BE2C (cell line): Measurements from ENCODE around the gene NRP1.

Experiments
- DNase-seq: peaks from one replicate; pipeline ENCODE4 v3.0.0-alpha.2; 2020
- H3K27me3 ChIP-seq: fragments of 250-450 bp; sonication (Bioruptor Pico); 2 replicates; pipeline ENCODE4 v1.5.1; 2020; ENCODE audit warnings: mild to moderate bottlenecking
- H3K36me3 ChIP-seq: fragments of 250-450 bp; sonication (Bioruptor Pico); 2 replicates; pipeline ENCODE4 v1.5.1; 2020; ENCODE audit warnings: mild to moderate bottlenecking
- H3K4me1 ChIP-seq: fragments of 250-450 bp; sonication (Bioruptor Pico); 2 replicates; pipeline ENCODE4 v1.5.1; 2020
- H3K4me3 ChIP-seq: 2 replicates; pipeline ENCODE4 v1.5.1; 2011; ENCODE audit warnings: low read depth, low read length
- H3K9me3 ChIP-seq: fragments of 250-450 bp; sonication (Bioruptor Pico); 2 replicates; pipeline ENCODE4 v1.5.1; 2020
- TF ChIP-seq, protein P1 (sequence below): IDR thresholded peaks from 2 replicates; pipeline ENCODE4 v1.5.1; 2012; ENCODE audit warnings: mild to moderate bottlenecking, low read depth, low read length

NRP1 gene

DNA sequence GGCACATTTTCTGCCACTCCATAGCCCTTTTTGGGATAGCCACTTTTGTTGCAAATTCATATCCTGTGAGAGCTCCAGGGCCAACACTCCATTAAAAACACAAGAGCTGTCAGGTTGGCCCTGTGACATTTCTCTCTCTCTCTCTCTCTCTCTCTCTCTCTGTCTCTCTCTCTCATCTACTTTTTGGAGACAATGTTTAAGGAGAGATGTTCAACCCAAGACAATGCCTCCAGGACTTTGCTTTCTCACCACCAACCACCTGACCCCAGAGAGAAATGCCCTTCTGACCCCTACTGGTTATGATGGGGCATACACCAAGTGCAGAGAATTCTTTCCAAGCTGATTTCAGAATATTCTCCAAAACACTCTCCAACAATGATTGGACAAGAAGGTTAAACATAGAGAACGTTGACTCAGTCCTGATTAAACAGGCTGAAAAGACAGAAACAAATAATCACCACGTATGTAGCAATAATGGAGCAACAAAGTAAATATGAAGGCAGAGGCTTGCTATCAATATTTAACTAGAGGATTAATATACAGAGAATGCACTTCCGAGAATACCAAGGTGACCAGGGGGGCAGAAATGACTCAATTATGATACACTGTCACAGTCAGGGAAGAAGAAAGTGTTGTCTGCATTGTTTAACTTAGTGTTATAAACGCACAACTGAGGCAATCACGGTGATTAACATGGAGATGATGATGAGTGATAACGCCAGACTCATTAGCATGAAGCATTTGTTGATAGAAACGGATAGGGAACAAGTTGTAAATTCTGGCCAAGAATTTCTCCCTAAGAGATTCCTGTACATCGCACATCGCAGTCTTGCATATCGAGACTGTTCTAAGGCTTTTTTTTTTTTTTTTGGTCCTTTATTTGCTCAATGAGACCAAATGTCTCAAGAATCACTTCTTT lies 178.5 kb downstream of the NRP1 start:
- H3K4me3 ChIP-seq: no peak overlapping the region

DNA sequence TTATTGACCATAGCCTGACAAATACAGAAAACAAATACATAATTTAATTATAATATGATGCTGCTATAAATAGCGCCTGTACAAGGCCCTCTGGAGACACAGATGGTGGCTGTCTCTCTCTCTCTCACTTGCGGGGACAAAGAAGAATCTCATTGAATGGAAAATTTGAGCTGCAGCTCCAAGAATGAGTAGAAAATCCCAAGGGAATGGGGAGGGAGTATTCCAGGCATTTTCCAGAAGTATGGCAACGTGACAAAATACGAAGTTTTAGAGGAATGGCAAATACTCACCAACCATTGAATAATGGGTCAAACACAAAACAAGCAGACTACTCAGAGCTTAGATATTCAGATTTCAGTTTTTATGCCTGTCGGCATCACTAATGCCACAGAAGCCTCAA lies 179.9 kb downstream of the NRP1 start:
- DNase-seq: no peak
- Histone ChIP-seq H3K9me3 (no peaks in the 10 kb centered on the region), H3K36me3 (no peaks in the 10 kb centered on the region), H3K27me3 (no peaks in the 10 kb centered on the region), H3K4me1 (no peaks in the 10 kb centered on the region), H3K4me3 (no peak overlapping the region)
- TF ChIP-seq, protein P1, sequence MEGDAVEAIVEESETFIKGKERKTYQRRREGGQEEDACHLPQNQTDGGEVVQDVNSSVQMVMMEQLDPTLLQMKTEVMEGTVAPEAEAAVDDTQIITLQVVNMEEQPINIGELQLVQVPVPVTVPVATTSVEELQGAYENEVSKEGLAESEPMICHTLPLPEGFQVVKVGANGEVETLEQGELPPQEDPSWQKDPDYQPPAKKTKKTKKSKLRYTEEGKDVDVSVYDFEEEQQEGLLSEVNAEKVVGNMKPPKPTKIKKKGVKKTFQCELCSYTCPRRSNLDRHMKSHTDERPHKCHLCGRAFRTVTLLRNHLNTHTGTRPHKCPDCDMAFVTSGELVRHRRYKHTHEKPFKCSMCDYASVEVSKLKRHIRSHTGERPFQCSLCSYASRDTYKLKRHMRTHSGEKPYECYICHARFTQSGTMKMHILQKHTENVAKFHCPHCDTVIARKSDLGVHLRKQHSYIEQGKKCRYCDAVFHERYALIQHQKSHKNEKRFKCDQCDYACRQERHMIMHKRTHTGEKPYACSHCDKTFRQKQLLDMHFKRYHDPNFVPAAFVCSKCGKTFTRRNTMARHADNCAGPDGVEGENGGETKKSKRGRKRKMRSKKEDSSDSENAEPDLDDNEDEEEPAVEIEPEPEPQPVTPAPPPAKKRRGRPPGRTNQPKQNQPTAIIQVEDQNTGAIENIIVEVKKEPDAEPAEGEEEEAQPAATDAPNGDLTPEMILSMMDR: no peak

More for the DNA sequence above, 178.5 kb downstream of the NRP1 start:
- TF ChIP-seq, protein P1: peak; percentile 79
- DNase-seq: peak; percentile 22
- Histone ChIP-seq H3K36me3 (no peaks in the 10 kb centered on the region), H3K9me3 (no peaks in the 10 kb centered on the region), H3K4me1 (no peaks in the 10 kb centered on the region), H3K27me3 (no peaks in the 10 kb centered on the region)

- Histone ChIP-seq H3K36me3 (no peaks in the 10 kb centered on the region), H3K4me3 (no peak overlapping the region), H3K9me3 (no peaks in the 10 kb centered on the region), H3K27me3 (no peaks in the 10 kb centered on the region), H3K4me1 (no peaks in the 10 kb centered on the region)
- DNase-seq: no peak
- TF ChIP-seq, protein P1: no peak
These were observed 180.5 kb downstream of the NRP1 start for GRCh38 chr10:33153968-33154327.

GRCh38 chr10:33153251-33153967 lies 181.1 kb downstream of the NRP1 start:
- Histone ChIP-seq H3K36me3 (no peaks in the 10 kb centered on the region), H3K4me1 (no peaks in the 10 kb centered on the region), H3K27me3 (no peaks in the 10 kb centered on the region), H3K9me3 (no peaks in the 10 kb centered on the region), H3K4me3 (no peak overlapping the region)
- TF ChIP-seq, protein P1: no peak
- no peak for DNase-seq

DNA sequence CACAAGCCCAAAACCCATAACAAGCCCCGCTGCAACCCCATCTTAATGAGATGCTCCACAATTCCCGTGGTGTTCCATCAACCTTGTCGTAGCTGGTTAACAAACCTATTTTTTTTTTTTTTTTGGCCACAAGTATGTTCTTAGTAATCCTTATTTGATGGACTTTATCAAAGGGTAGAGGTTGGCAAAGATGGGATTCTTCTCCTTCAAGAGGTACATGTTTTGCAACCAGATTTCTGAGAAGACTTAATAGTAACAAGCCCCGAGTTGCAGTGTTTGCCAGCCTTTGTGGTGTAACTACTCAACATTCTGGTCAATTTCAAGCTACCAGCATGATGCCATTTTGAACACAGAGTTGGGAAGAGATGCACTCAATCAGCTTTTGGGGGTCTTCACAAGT lies 181.7 kb downstream of the NRP1 start:
- TF ChIP-seq, protein P1: no peak
- H3K4me3 ChIP-seq: no peak overlapping the region
- no peaks in the 10 kb centered on the region for H3K36me3 ChIP-seq
- H3K9me3 ChIP-seq: no peaks in the 10 kb centered on the region
- no peaks in the 10 kb centered on the region for H3K27me3 ChIP-seq
- H3K4me1 ChIP-seq: no peaks in the 10 kb centered on the region
- no peak for DNase-seq

GRCh38 chr10:33152146-33152545 lies 182.3 kb downstream of the NRP1 start:
- TF ChIP-seq, protein P1: no peak
- H3K9me3 ChIP-seq: no peaks in the 10 kb centered on the region
- no peak overlapping the region for H3K4me3 ChIP-seq
- no peak for DNase-seq
- H3K36me3 ChIP-seq: no peaks in the 10 kb centered on the region
- H3K27me3 ChIP-seq: no peaks in the 10 kb centered on the region
- no peaks in the 10 kb centered on the region for H3K4me1 ChIP-seq
